Upper lobe of left lung (tissue), 6 donors: ENCODE data around the gene IQSEC1. TPM values are rescaled to one million over a fixed set of nuclear protein-coding genes. Genes with fewer than 3 reads are reported as not detected.

ENCODE experiments used
- ATAC-seq, 2 donors: fragments of 200-7000 bp; cut with Tn5 transposase; one replicate each; pipeline ENCODE4 v1.9.1; 2022; ENCODE audit warnings: mild to moderate bottlenecking in 2 of 2, moderate library complexity in 2 of 2; ENCODE audit not compliant: low FRiP score in 2 of 2
- DNase-seq, 2 donors: peaks; one replicate each; pipeline ENCODE4 v3.0.0-alpha.2; 2019 to 2020
- H3K27ac ChIP-seq, 4 donors: fragments of 200-600 bp; sonication (generic); one replicate each; pipeline ENCODE4 v1.5.1; 2016 to 2019
- H3K27me3 ChIP-seq, 4 donors: fragments of 200-600 bp; sonication (generic); one replicate each; pipeline ENCODE4 v1.5.1; 2017 to 2019
- H3K36me3 ChIP-seq, 4 donors: fragments of 200-600 bp; sonication (generic); one replicate each; pipeline ENCODE4 v1.5.1; 2016 to 2019
- H3K4me1 ChIP-seq, 4 donors: fragments of 200-600 bp; sonication (generic); one replicate each; pipeline ENCODE4 v1.5.1; 2018 to 2019
- H3K4me3 ChIP-seq, 4 donors: fragments of 200-600 bp; sonication (generic); one replicate each; pipeline ENCODE4 v1.5.1; 2017 to 2019; ENCODE audit warnings: mild to moderate bottlenecking in 2 of 4, moderate library complexity in 1 of 4
- H3K9me3 ChIP-seq, 4 donors: fragments of 200-600 bp; sonication (generic); one replicate each; pipeline ENCODE4 v1.5.1; 2018 to 2019
- EP300 ChIP-seq, 4 donors: sonication (generic); formaldehyde crosslinking; IDR thresholded peaks; one replicate each; pipeline ENCODE4 v1.5.1; 2017; ENCODE audit warnings: antibody characterized with exemption in 4 of 4, control low read depth in 2 of 4
- POLR2A ChIP-seq, 4 donors: fragments of 450-650 bp; IDR thresholded peaks; one replicate each; pipeline ENCODE4 v1.5.1; 2016 to 2017; ENCODE audit warnings: antibody characterized with exemption in 4 of 4, mild to moderate bottlenecking in 2 of 4
- POLR2AphosphoS5 ChIP-seq, 2 donors: sonication (generic); formaldehyde crosslinking; IDR thresholded peaks; one replicate each; pipeline ENCODE4 v1.5.1; 2017; ENCODE audit warnings: antibody characterized with exemption in 2 of 2
- WGBS, 2 donors: methylation state at CpG; one replicate each; pipeline ENCODE4 v1.1.5; 2017 to 2018; 5-methylcytosine and 5-hydroxymethylcytosine counted together
- total RNA-seq, 6 donors: library from RNA; depleted of rRNA in 4 of 6; stranded (reverse); fragments of >200 nt in 4 of 6; gene quantifications; one replicate each; pipeline versions ENCODE4 v1.1.0 to v1.2.1, GENCODE V29; 2016 to 2021
- TF ChIP-seq, protein P1 (sequence below), 6 experiments: fragments of 450-650 bp in 4 of 6; fragments of 200-600 bp in 2 of 6; sonication (generic) in 2 of 6; IDR thresholded peaks; one replicate each; pipeline ENCODE4 v1.5.1; 2016 to 2019; ENCODE audit warnings: antibody characterized with exemption in 6 of 6
- donor health status: DM: no; HTN: no; CAD: no; lungs with moderate emphysema.
- donor health status: DM: no; HTN: yes; CAD: no; lungs with severe emphysema.

IQSEC1 gene
- total RNA-seq, 6 donors from 2014 or later: 51.1 to 105 (median 81.0) TPM

DNA sequence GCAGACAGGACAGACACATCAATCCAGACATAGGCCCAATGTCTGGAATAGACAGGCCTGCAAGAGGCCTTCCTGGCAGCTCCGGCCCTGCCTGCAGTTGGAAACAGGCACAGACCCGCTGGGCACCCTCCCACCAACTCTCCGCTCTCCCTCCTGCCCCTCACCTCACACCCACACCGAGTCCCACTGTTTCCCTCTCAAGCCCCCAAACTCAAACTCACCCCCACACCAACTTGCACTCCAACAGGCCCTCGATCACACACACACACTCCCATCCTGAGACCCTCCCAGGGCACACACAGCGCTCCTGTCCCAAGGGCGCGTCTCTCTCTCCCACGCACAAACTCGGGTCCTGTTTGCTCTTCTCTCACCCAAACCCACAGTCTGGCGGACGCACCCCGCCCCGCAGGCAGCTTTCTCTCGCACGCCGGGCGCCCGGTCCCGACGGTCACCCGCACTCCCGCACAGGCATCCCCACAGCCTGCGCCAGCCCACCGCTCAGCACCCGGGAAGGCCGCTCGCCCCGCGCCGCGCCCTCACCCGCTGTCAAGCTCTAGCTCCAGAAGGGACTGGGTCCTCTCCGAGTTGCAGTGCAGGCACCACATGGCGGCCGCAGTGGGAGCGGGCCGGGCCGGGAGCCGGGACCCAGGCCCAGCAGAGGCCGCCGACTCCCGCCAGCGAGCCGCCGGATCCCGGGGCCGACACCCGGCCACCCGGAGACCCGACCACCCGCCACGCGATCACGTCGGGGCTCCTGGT is 106.2 kb downstream of the IQSEC1 start:
- WGBS, 2 donors: 8 to 15% methylated on average over 14 to 35 of the region's 56 CpGs
- peak in 1 of 4 donors; percentile 55 for TF ChIP-seq POLR2A (IDR thresholded peaks at IDR 0.05)
- TF ChIP-seq EP300 (IDR thresholded peaks at IDR 0.05): no peak
- Histone ChIP-seq H3K36me3 (no peaks in the 10 kb centered on the region), H3K27me3 (no peaks in the 10 kb centered on the region), H3K9me3 (no peaks in the 10 kb centered on the region), H3K4me3 (peak overlapping the region; percentile 68 to 92 (median 89)), H3K27ac (peak overlapping the region; percentile 55 to 81 (median 76)), H3K4me1 (peaks cover 52 to 60% (median 57%) of the 10 kb centered on the region in 4 donors)
- DNase-seq: no peak
- ATAC-seq: peak in 1 of 2 donors; percentile 36

DNA sequence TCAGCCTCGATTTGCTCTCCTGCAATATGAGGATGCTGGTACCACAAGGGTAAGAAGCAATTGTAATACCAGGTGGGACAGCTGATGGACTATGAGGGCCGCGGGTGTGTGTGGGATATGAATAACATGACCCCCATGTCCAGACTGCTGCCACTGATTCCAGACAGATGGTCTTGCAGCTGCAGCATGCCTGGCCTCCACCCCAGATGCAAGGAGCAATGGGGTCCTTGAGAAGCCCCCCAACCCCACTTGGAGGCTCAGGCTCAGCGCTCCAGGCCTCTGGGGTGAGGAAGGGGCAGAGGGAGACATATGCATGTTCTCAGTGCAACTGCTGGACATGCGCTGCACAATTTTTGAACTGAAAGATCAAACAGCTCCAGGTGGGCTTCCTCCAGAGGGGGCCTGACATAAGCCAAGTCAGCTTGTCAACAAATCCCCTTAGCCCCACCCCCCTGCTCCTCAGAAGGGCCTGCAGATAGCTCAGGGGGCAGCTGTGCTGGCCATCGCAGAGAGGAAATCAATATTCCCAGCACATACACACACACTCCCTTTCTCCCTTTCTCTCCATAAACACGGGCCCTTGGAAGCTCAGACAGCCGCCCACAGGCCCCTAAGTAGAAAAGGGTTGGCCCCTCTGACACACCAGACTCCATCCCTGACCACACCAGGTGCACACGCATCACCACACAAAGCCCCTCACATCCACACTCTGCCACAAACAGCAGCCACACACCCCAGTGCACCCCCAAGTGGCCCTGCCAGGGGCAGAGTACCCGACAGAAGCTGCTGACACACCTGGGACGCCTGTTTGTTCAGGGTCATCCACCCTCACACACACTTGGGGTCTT is 107.0 kb downstream of the IQSEC1 start:
- Histone ChIP-seq H3K27ac (peak overlapping the region; percentile 55 to 81 (median 76)), H3K4me3 (peak overlapping the region; percentile 68 to 92 (median 89)), H3K27me3 (no peaks in the 10 kb centered on the region), H3K4me1 (peaks cover 59 to 68% (median 65%) of the 10 kb centered on the region in 4 donors), H3K36me3 (no peaks in the 10 kb centered on the region), H3K9me3 (no peaks in the 10 kb centered on the region)
- 58 to 66% methylated on average over 11 of the region's 11 CpGs for WGBS, 2 donors
- ATAC-seq (no peak), DNase-seq (no peak)
- no peak for TF ChIP-seq POLR2A (IDR thresholded peaks at IDR 0.05)
- TF ChIP-seq EP300 (IDR thresholded peaks at IDR 0.05): no peak
- TF ChIP-seq POLR2AphosphoS5 (IDR thresholded peaks at IDR 0.05): no peak

DNA sequence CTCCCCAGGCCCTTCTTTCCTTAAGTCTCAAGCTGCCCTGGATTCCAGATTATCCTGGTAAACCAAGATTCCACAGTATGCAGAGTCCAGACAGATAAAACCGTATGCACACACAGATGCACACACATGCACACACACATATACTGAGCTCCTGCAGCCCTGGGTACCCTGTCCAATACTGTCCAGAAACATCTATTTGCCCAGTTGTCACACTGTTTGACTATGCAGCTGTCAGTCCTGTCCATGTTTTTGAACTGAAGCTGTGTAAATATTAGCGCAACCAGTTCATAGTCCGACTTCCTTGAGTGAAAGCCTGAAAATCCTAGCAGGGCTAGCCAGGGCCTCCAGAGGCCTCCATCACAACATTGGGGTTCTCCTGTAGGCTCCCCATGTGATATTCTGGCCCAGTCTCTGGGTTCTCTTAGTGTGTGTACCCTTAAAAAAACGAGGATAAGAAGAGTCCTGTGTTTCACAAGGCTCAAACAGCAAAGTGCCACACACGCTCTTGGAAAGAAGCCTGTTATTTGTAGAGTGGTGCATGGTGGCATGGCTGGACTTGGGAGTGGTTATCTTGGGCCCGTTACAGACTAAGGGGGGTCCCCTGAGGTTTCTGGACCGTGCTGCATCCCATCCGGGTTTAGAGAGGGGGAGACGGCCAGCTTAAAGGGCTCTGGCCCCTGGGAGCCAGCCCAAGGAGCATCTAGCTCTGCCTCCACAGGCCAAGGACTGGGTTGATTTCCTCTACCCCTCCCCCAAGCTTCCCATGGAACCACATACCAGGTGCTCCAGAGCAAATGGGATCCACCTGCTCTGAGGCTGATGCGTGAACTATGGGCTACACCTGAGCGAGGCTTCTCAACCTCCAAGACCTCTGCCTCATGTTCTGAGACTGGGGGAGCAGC is 108.3 kb downstream of the IQSEC1 start:
- DNase-seq (no peak), ATAC-seq (no peak)
- WGBS, 2 donors: 57 to 63% methylated on average over 8 to 11 of the region's 11 CpGs
- Histone ChIP-seq H3K4me1 (peaks cover 69 to 81% (median 77%) of the 10 kb centered on the region in 4 donors), H3K27me3 (no peaks in the 10 kb centered on the region), H3K27ac (peak overlapping the region; percentile 17 to 81 (median 62)), H3K36me3 (no peaks in the 10 kb centered on the region), H3K4me3 (no peak overlapping the region), H3K9me3 (no peaks in the 10 kb centered on the region)
- TF ChIP-seq EP300 (IDR thresholded peaks at IDR 0.05) (no peak), POLR2AphosphoS5 (IDR thresholded peaks at IDR 0.05) (no peak), POLR2A (IDR thresholded peaks at IDR 0.05) (no peak)
- TF ChIP-seq, protein P1, sequence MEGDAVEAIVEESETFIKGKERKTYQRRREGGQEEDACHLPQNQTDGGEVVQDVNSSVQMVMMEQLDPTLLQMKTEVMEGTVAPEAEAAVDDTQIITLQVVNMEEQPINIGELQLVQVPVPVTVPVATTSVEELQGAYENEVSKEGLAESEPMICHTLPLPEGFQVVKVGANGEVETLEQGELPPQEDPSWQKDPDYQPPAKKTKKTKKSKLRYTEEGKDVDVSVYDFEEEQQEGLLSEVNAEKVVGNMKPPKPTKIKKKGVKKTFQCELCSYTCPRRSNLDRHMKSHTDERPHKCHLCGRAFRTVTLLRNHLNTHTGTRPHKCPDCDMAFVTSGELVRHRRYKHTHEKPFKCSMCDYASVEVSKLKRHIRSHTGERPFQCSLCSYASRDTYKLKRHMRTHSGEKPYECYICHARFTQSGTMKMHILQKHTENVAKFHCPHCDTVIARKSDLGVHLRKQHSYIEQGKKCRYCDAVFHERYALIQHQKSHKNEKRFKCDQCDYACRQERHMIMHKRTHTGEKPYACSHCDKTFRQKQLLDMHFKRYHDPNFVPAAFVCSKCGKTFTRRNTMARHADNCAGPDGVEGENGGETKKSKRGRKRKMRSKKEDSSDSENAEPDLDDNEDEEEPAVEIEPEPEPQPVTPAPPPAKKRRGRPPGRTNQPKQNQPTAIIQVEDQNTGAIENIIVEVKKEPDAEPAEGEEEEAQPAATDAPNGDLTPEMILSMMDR (IDR thresholded peaks at IDR 0.05): no peak

DNA sequence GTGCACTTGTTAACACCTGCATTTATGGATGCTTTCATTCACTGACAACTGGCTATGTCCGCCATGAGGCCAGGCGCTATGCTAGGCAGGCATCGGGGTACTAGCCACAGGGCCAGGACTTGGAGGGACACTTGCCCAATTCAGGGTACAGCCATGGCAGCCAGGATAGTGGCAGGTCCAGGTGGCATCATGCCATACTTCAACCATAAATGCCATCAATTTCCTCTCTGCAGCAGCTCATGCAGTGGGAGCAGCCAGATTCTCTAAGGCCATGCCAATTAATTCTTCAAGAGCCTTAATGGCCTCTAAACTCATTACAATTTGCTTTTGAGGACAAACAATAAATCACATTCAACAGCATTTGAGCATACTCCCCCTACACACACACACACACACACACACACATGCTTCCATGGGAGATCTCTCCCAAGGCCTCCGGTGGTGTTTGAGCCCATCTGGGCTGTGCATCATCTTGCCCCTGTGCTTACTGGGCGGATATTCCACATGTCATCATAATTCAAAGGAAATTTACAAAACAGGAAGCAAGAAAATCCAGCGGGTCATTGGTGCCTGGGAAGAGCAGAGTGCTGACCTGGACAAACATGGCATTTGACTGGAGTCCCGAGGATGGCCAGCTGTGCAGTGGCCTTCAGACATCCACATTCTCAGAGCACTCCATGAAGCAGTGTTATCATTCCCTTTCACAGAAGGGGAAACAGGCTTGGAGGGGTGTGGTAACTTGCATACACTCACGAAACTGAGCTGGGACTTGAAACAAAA is 109.1 kb downstream of the IQSEC1 start:
- peak overlapping the region; percentile 17 to 81 (median 62) for H3K27ac ChIP-seq
- H3K4me3 ChIP-seq: no peak overlapping the region
- DNase-seq: peak in 1 of 2 donors; percentile 34
- H3K9me3 ChIP-seq: no peaks in the 10 kb centered on the region
- 47 to 57% methylated on average over 7 to 8 of the region's 8 CpGs for WGBS, 2 donors
- ATAC-seq: peak in 1 of 2 donors; percentile 31
- H3K36me3 ChIP-seq: no peaks in the 10 kb centered on the region
- TF ChIP-seq POLR2AphosphoS5 (IDR thresholded peaks at IDR 0.05) (no peak), EP300 (IDR thresholded peaks at IDR 0.05) (no peak), POLR2A (IDR thresholded peaks at IDR 0.05) (no peak)
- TF ChIP-seq, protein P1 (IDR thresholded peaks at IDR 0.05): no peak
- H3K4me1 ChIP-seq: peaks cover 78 to 90% (median 85%) of the 10 kb centered on the region in 4 donors
- H3K27me3 ChIP-seq: no peaks in the 10 kb centered on the region
